GM10266 (cell line): Measurements from ENCODE around the gene APOLD1.
"Not testable (repeated sequence)": the region's sequence is repeated elsewhere in the genome, so short reads cannot be mapped to it uniquely, and the experiment has no call there.

ENCODE experiments used
- DNase-seq: peaks from one replicate; pipeline ENCODE4 v3.0.0; 2012; ENCODE audit errors: extremely low spot score
- TF ChIP-seq, protein P1 (sequence below): IDR thresholded peaks from 2 replicates; pipeline ENCODE4 v1.5.1; 2012; ENCODE audit warnings: mild to moderate bottlenecking, low read depth; ENCODE audit not compliant: control insufficient read depth, insufficient read depth; ENCODE audit errors: missing control alignments

APOLD1 gene

DNA sequence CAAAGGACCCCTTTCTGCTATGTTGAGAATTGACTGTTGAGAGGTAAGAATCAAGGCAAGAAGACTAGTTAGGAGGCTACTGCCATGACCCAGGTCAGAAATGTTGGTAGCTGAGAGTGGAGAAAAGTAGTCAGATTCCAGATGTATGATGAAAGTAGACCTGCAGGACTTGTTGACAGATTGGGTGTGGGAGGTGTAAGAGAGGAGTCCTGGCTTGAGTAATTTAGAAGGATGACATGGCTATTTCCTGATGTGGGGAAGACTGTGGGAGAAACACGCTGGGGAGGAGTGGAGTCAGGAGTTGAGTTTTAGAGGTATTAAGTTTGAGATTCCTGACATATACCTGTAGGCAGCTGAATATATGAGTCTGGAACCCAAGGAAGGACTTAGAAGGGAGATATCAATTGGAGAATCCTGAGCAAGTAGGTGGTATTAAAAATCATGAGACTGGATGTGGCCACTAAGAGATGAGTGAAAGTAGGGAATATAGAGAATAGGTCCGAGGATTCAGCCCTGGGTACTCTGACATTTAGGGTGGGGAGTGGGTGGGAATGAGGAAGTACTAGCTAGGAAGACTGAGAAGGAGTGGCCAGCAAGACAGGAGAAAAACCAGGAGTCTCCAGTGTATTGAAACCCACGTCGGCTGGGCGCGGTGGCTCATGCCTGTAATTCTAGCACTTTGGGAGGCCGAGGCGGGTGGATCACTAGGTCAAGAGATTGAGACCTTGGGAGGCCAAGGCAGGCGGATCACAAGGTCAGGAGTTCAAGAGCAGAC lies 15.1 kb downstream of the APOLD1 start:
- TF ChIP-seq, protein P1, sequence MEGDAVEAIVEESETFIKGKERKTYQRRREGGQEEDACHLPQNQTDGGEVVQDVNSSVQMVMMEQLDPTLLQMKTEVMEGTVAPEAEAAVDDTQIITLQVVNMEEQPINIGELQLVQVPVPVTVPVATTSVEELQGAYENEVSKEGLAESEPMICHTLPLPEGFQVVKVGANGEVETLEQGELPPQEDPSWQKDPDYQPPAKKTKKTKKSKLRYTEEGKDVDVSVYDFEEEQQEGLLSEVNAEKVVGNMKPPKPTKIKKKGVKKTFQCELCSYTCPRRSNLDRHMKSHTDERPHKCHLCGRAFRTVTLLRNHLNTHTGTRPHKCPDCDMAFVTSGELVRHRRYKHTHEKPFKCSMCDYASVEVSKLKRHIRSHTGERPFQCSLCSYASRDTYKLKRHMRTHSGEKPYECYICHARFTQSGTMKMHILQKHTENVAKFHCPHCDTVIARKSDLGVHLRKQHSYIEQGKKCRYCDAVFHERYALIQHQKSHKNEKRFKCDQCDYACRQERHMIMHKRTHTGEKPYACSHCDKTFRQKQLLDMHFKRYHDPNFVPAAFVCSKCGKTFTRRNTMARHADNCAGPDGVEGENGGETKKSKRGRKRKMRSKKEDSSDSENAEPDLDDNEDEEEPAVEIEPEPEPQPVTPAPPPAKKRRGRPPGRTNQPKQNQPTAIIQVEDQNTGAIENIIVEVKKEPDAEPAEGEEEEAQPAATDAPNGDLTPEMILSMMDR: no peak
- DNase-seq: no peak

DNA sequence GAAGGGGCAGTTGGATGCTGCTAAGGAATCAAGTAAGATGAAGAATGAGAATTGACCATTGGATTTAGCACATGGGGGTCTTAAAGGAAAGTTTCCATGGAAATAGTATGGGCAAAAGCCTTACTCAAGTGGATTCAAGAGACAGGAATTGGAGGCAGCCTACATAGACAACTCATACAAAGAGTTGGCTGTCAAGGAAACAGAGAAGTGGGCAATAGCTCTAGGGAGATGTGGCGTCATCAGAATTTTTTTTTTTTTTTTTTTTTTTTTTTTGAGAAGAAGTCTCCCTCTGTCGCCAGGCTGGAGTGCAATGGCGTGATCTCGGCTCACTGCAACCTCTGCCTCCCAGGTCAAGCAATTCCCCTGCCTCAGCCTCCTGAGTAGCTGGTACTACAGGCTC lies 16.2 kb downstream of the APOLD1 start:
- not testable (repeated sequence) for DNase-seq

DNA sequence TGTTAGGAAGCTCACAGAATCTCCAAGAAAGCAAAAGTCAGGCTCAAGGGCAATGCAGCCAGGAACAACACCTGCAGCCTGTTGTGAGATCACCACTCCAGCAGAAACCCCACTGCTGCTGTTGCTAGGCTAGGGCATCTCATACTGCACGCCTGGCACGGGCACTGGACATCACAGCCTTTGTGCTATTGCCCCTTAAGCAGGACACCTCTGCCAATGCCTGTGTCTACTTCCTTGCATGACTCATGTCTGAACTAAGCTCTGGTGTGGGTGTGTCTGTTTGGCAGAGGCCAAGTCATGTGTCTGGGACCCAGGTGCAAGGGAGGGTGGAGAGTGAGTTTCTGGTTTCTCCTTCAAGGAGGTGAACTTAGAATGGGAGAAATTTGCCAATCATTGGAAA lies 17.7 kb downstream of the APOLD1 start:
- TF ChIP-seq, protein P1: no peak
- DNase-seq: peak; percentile 57

DNA sequence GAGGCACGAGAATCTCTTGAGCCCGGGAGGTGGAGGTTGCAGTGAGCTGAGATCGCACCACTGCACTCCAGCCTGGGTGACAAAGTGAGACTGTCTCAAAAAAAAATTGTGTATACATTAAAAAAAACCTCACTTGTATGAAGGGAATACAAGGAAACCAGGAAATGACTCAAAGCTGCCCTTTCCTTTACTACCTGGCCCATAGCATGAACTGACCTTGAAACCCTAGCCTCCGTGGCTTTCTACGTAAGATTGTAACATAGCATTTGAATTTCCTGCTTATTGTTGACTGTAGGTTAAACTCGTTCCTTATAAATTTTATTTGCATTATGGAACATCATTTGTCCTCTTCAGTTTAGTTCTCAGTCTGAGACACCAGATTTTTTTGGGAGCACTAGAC lies 18.6 kb downstream of the APOLD1 start:
- DNase-seq: no peak
- TF ChIP-seq, protein P1: no peak

DNA sequence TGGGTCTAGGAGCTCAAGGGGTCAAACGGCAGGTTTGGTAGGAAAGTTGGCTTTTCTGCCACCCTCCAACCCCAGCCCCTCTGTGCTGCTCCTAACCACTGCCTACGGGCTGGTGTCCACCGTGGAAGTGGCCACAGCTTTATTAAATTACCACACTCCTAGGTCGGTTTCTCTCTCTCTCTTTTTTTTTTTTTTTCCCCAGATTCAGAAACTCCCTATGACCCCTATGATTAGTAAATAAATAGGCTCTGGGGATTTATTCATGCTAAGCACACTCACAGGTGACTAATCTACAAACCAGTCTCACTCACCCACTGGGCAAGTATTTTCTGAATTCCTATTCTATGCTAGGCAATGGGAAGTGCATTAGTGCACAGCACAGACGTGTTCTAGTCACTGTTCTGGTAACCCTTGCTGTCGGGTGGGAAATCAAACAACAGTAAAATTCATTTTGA lies 19.0 kb downstream of the APOLD1 start:
- DNase-seq: no peak
- TF ChIP-seq, protein P1: no peak

- no peak for DNase-seq
- TF ChIP-seq, protein P1: no peak
Observed at GRCh38 chr12:12806784-12807516, 21.5 kb downstream of the APOLD1 start.

DNA sequence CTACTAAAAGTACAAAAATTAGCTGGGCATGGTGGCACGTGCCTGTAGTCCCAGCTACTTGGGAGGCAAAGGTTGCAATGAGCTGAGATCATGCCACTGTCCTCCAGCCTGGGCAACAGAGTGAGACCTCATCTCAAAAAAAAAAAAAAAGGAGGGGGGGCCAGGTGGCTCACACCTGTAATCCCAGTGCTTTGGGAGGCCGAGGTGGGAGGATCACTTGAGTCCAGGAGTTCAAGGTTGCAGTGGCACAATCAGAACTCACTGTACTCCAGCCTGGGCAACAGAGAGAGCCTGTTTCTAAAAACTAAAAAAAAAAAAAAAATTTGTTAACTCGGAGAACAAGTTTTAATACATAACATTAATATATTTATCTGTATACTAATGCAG lies 22.1 kb downstream of the APOLD1 start:
- DNase-seq: not testable (repeated sequence)

- TF ChIP-seq, protein P1: no peak
- peak; percentile 45 for DNase-seq
Observed at GRCh38 chr12:12807970-12808702, 22.7 kb downstream of the APOLD1 start.
